K562 (cell line): ENCODE measurements around the gene PIP4K2A.

ENCODE experiments used
- BHLHE40 ChIP-seq: IDR thresholded peaks from 2 replicates; pipeline ENCODE4 v1.6.1; 2011; ENCODE audit warnings: low read length, improper control_type of control experiment
- HNRNPL ChIP-seq: fragments of 200-400 bp; formaldehyde crosslinking; IDR thresholded peaks from 2 replicates; pipeline ENCODE4 v1.6.1; 2017; ENCODE audit warnings: low read depth, mild to moderate bottlenecking, low read length
- KAT8 ChIP-seq: fragments of 450-650 bp; IDR thresholded peaks from 2 replicates; pipeline ENCODE4 v1.6.1; 2016; ENCODE audit warnings: low read depth, mild to moderate bottlenecking
- SMARCA4 ChIP-seq: fragments of 450-650 bp; IDR thresholded peaks from 2 replicates; pipeline ENCODE4 v1.6.1; 2016
- TF ChIP-seq, protein P1 (sequence below), 2 experiments: fragments of 450-650 bp; IDR thresholded peaks; 2 replicates each; pipeline ENCODE4 v1.6.1; 2016

DNA sequence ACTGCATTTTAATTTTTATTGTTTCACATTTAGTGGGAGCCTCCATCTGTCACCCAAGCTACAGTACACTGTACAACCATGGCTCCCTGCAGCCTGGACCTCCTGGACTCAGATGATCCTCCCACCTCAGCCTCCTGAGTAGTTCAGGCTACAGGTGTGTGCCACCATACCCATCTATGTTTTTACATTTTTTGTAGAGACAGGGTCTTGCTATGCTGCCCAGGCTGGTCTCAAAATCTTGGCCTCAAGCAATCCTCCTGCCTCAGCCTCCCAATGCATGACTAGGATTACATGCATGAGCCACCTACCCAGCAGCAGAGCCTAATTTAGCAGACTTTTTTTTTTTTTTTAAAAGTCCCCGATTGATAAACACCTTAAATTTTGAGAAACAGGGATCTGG, 5.6 kb downstream of the PIP4K2A start:
- TF ChIP-seq HNRNPL (no peak), BHLHE40 (no peak), SMARCA4 (no peak), KAT8 (no peak)
- TF ChIP-seq, protein P1, sequence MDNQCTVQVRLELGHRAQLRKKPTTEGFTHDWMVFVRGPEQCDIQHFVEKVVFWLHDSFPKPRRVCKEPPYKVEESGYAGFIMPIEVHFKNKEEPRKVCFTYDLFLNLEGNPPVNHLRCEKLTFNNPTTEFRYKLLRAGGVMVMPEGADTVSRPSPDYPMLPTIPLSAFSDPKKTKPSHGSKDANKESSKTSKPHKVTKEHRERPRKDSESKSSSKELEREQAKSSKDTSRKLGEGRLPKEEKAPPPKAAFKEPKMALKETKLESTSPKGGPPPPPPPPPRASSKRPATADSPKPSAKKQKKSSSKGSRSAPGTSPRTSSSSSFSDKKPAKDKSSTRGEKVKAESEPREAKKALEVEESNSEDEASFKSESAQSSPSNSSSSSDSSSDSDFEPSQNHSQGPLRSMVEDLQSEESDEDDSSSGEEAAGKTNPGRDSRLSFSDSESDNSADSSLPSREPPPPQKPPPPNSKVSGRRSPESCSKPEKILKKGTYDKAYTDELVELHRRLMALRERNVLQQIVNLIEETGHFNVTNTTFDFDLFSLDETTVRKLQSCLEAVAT (IDR thresholded peaks at IDR 0.05): no peak
